ENCODE data around the gene ALK. TPM values are rescaled to one million over a fixed set of nuclear protein-coding genes. Genes with fewer than 3 reads are reported as not detected.
A peak's percentile ranks its signal among the peaks of the same experiment; 100 is the strongest.

Gene ALK
- total RNA-seq (2013; cell fraction: nucleolus; rRNA removed), result 0.06 TPM in 1 of 2 replicates, not detected in the other
- total RNA-seq (2014; rRNA removed), result not detected in 2 replicates
- total RNA-seq (2014; rRNA removed; fragmentation: Illumina TruSeq; extraction: Trizol), result not detected in 2 replicates
- not detected in 2 replicates for total RNA-seq (2021)
- polyA plus RNA-seq (2011; ENCODE audit: low read depth), result not detected
- polyA plus RNA-seq (2011; rRNA removed), result not detected in 2 replicates
- 0.02 TPM in 1 of 2 replicates, not detected in the other for polyA plus RNA-seq (2011; cell fraction: cytosol; rRNA removed)
- 0.01 TPM in 1 of 2 replicates, not detected in the other for polyA plus RNA-seq (2011; cell fraction: nucleus; rRNA removed)
- polyA plus RNA-seq (2012), result not detected in 2 replicates
- not detected in 2 replicates for polyA plus RNA-seq (2014; fragmentation: Illumina TruSeq; extraction: Trizol)
- under 1 TPM in 1 of 2 experiments, not detected in 1; 0.11 TPM for polyA plus RNA-seq (2014; fragmentation: Nextera tagmentation; extraction: Ambion mirVana)
- not detected in 2 replicates for polyA plus RNA-seq (2014; rRNA removed)
- polyA plus RNA-seq (2016; fragmentation: Nextera tagmentation; extraction: Ambion mirVana), result not detected
- polyA minus RNA-seq (2011; rRNA and poly(A)+ RNA removed), result not detected in 2 replicates
- not detected in 2 replicates for polyA minus RNA-seq (2011; cell fraction: cytosol; rRNA and poly(A)+ RNA removed)
- not detected in 2 replicates for polyA minus RNA-seq (2011; cell fraction: nucleus; rRNA and poly(A)+ RNA removed)
- Bru-seq, nascent RNA, result percentile 11 among the genes with signal in this experiment
- BruChase-seq, experiment 1, labeled RNA remaining after a 6-hour chase, result percentile 6 among the genes with signal in this experiment
- BruChase-seq, experiment 2, labeled RNA remaining after a 2-hour chase, result percentile 10 among the genes with signal in this experiment
- long read RNA-seq, experiment 1, result 0 reads
- long read RNA-seq, experiment 2, partial matches to known transcripts, result 0 of 2 reads
- long read RNA-seq, experiment 2, other reads (novel, unspliced or antisense), result 2 of 2 reads

- in situ Hi-C loops (cut with MboI), result no loop called here
- Histone ChIP-seq H3K36me3 (ENCODE audit: control insufficient read depth in 2 of 2, insufficient read depth in 2 of 2, low read length in 1 of 2) (no peaks in the 10 kb centered on the region), H3K4me1 (ENCODE audit: control insufficient read depth, insufficient read depth, low read length) (no peaks in the 10 kb centered on the region), H3K27ac (ENCODE audit: control insufficient read depth, insufficient read depth) (no peak within 1 kb of the TSS), H3K27me3 (replicated peaks in 1 of 2; ENCODE audit: control insufficient read depth in 2 of 2, insufficient read depth in 2 of 2, low read length in 1 of 2) (peaks cover 6 to 13% of the 10 kb centered on the region in 2 experiments), H3K4me3 (no peak within 1 kb of the TSS), H3K9me3 (replicated peaks; ENCODE audit: control insufficient read depth, insufficient read depth, low read length) (no peaks in the 10 kb centered on the region), H4K20me1 (ENCODE audit: control insufficient read depth, insufficient read depth) (no peaks in the 10 kb centered on the region), H3K79me2 (ENCODE audit: control insufficient read depth, insufficient read depth, low read length) (no peaks in the 10 kb centered on the region), H3K9ac (ENCODE audit: control insufficient read depth, insufficient read depth, low read length) (no peak within 1 kb of the TSS), H3K4me2 (ENCODE audit: control insufficient read depth, insufficient read depth) (peak within 1 kb of the TSS; percentile 17; the same call in 1 of the 2 replicates), H2AFZ (ENCODE audit: control insufficient read depth, low read depth, low read length) (no peak within 1 kb of the TSS)
- CTCF ChIA-PET, result interaction anchor here (1.2 to 3.1 kb wide), 2 partner anchors 151 to 790 kb away, joined by 4 to 58 read pairs; no protein-coding TSS in a partner anchor
- ATAC-seq (peak; percentile 53), DNase-seq (ENCODE audit: low read depth, low spot score) (no peak), FAIRE-seq (no peak)
- SMC1A ChIA-PET (ENCODE audit: uncharacterized antibody, unreplicated experiment), result interaction anchor here (3.3 kb wide), 1 partner anchor 150 kb away, joined by 24 read pairs; no protein-coding TSS in a partner anchor
- intact Hi-C loops (cut with micrococcal nuclease; ENCODE audit: unreplicated experiment), result loop anchor here (5.0 kb wide), 2 partner anchors 196 to 964 kb away; no protein-coding TSS in a partner anchor
- no TSS peak for BruUV-seq (replicated peaks)
- 2% methylated on average over 16 of the region's 27 CpGs for WGBS (ENCODE audit: insufficient coverage, insufficient replicate concordance, low lambda C conversion rate, missing lambda C conversion rate)
- RAD21 ChIA-PET (ENCODE audit: unreplicated experiment), result interaction anchor here (4.7 kb wide), 1 partner anchor 150 kb away, joined by 26 read pairs; no protein-coding TSS in a partner anchor
- POLR2A ChIA-PET, result no interaction called here
- no peak for TF ChIP-seq SUZ12 (IDR thresholded peaks at IDR 0.05; ENCODE audit: unreplicated experiment)
- TF ChIP-seq STAT1 (conservative IDR thresholded peaks at IDR 0.05), result no peak
- TF ChIP-seq RCOR1 (conservative IDR thresholded peaks at IDR 0.05; ENCODE audit: low read depth, low read length), result no peak
- no peak for TF ChIP-seq ATF3 (IDR thresholded peaks at IDR 0.05; ENCODE audit: borderline replicate concordance, extremely low read depth, low read depth, low read length)
- TF ChIP-seq ATF2 (IDR thresholded peaks at IDR 0.05; ENCODE audit: low read length), result no peak
- no peak for TF ChIP-seq IKZF1 (conservative IDR thresholded peaks at IDR 0.05)
- TF ChIP-seq EZH2 (IDR thresholded peaks at IDR 0.05; ENCODE audit: borderline replicate concordance, control insufficient read depth, low read depth, low read length), result no peak
- TF ChIP-seq GABPA (IDR thresholded peaks at IDR 0.05; ENCODE audit: low read depth), result no peak
- TF ChIP-seq RFX5 (IDR thresholded peaks at IDR 0.05; ENCODE audit: low read depth, low read length), result no peak
- no peak for TF ChIP-seq BHLHE40 (IDR thresholded peaks at IDR 0.05; ENCODE audit: borderline replicate concordance in 1 of 2, low read depth in 2 of 2, low read length in 1 of 2)
- TF ChIP-seq E4F1 (IDR thresholded peaks at IDR 0.05; ENCODE audit: borderline replicate concordance, partially characterized antibody), result no peak
- no peak for TF ChIP-seq RELB (IDR thresholded peaks at IDR 0.05; ENCODE audit: low read depth)
- TF ChIP-seq HDGF (IDR thresholded peaks at IDR 0.05), result no peak
- TF ChIP-seq MEF2A (IDR thresholded peaks at IDR 0.05; ENCODE audit: insufficient read depth, low read depth, low read length), result no peak
- TF ChIP-seq TAF1 (IDR thresholded peaks at IDR 0.05; ENCODE audit: borderline replicate concordance, low read depth, low read length), result no peak
Observed at GRCh38 chr2:29921560-29921915, at the start of gene ALK. Gene ALK (minus strand): TSS chr2:29921586. CDS start chr2:29920659, 927 bp downstream.

Data from GM12878 (cell line).